HepG2 (cell line): ENCODE measurements around the gene SLC4A11. TPM values are rescaled to one million over a fixed set of nuclear protein-coding genes. Genes with fewer than 3 reads are reported as not detected.

Experiments used
- E2F2 ChIP-seq: sonication (generic); formaldehyde crosslinking; IDR thresholded peaks from 2 replicates; pipeline ENCODE4 v1.4.0; 2020; ENCODE audit warnings: missing genetic modification reagents, borderline replicate concordance
- ELF4 ChIP-seq: sonication (generic); formaldehyde crosslinking; IDR thresholded peaks from 2 replicates; pipeline ENCODE4 v1.5.0; 2020; ENCODE audit warnings: missing genetic modification reagents, mild to moderate bottlenecking, moderate library complexity, borderline replicate concordance
- KLF13 ChIP-seq: sonication (generic); formaldehyde crosslinking; IDR thresholded peaks from 2 replicates; pipeline ENCODE4 v1.4.0; 2020; ENCODE audit warnings: mild to moderate bottlenecking, missing genetic modification reagents
- MAFK ChIP-seq, 2 experiments: IDR thresholded peaks in 1 of 2; conservative IDR thresholded peaks in 1 of 2; 2 replicates each; pipeline ENCODE4 v1.6.1; 2011; ENCODE audit warnings: improper control_type of control experiment in 2 of 2, low read length in 2 of 2
- MEIS2 ChIP-seq: sonication (generic); formaldehyde crosslinking; IDR thresholded peaks from 2 replicates; pipeline ENCODE4 v1.9.0; 2021; ENCODE audit warnings: mild to moderate bottlenecking, missing genetic modification reagents
- PRMT3 ChIP-seq: sonication (generic); formaldehyde crosslinking; IDR thresholded peaks from 2 replicates; pipeline ENCODE4 v1.8.1; 2022; ENCODE audit warnings: low read depth, mild to moderate bottlenecking, moderate library complexity, missing genetic modification reagents, borderline replicate concordance
- RNF2 ChIP-seq: fragments of 450-650 bp; conservative IDR thresholded peaks from 2 replicates; pipeline ENCODE4 v1.6.1; 2016; ENCODE audit warnings: low read depth
- SATB2 ChIP-seq: sonication (generic); formaldehyde crosslinking; IDR thresholded peaks from 2 replicates; pipeline ENCODE4 v1.5.0; 2020; ENCODE audit warnings: missing genetic modification reagents
- SIX1 ChIP-seq: sonication (generic); formaldehyde crosslinking; IDR thresholded peaks from 2 replicates; pipeline ENCODE4 v1.4.0; 2020; ENCODE audit warnings: missing genetic modification reagents, borderline replicate concordance
- SMAD9 ChIP-seq: sonication (generic); formaldehyde crosslinking; IDR thresholded peaks from 2 replicates; pipeline ENCODE4 v1.5.1; 2020; ENCODE audit warnings: mild to moderate bottlenecking, missing genetic modification reagents
- TGIF2 ChIP-seq: IDR thresholded peaks from 2 replicates; pipeline ENCODE4 v1.6.1; 2016; ENCODE audit warnings: control low read depth, missing compliant biosample characterization
- ZBTB14 ChIP-seq: sonication (generic); formaldehyde crosslinking; IDR thresholded peaks from 2 replicates; pipeline ENCODE4 v1.4.0; 2020; ENCODE audit warnings: missing genetic modification reagents
- ZBTB8A ChIP-seq: sonication (generic); formaldehyde crosslinking; IDR thresholded peaks from 2 replicates; pipeline ENCODE4 v1.4.0; 2020; ENCODE audit warnings: mild to moderate bottlenecking, low read depth, missing genetic modification reagents, borderline replicate concordance
- ZNF230 ChIP-seq: sonication (generic); formaldehyde crosslinking; IDR thresholded peaks from 2 replicates; pipeline ENCODE4 v1.4.0; 2020; ENCODE audit warnings: mild to moderate bottlenecking, missing genetic modification reagents
- ZNF329 ChIP-seq: sonication (generic); formaldehyde crosslinking; IDR thresholded peaks from 2 replicates; pipeline ENCODE4 v1.9.0; 2021; ENCODE audit warnings: low read depth, mild to moderate bottlenecking, missing genetic modification reagents
- ZNF646 ChIP-seq: sonication (generic); formaldehyde crosslinking; IDR thresholded peaks from 2 replicates; pipeline ENCODE4 v1.9.0; 2021; ENCODE audit warnings: mild to moderate bottlenecking, missing genetic modification reagents
- ZNF7 ChIP-seq: IDR thresholded peaks from 2 replicates; pipeline ENCODE4 v1.6.1; 2016; ENCODE audit warnings: missing biosample characterization, missing genetic modification reagents
- ZNF704 ChIP-seq: sonication (generic); formaldehyde crosslinking; IDR thresholded peaks from 2 replicates; pipeline ENCODE4 v1.8.1; 2023; ENCODE audit warnings: mild to moderate bottlenecking, inconsistent platforms, moderate library complexity, missing genetic modification reagents, borderline replicate concordance
- polyA plus RNA-seq, 8 experiments: library from polyadenylated mRNA; depleted of rRNA in 3 of 8; stranded (reverse) in 7 of 8; unstranded in 1 of 8; fragments of >200 nt; fragmentation: Illumina TruSeq in 4 of 8; extraction: Trizol in 4 of 8; gene quantifications; 2 replicates each; pipeline versions ENCODE4 v1.2.1 to v1.2.3, GENCODE V29; 2011 to 2016; ENCODE audit warnings: low read depth in 4 of 8, missing spikeins in 1 of 8, mixed read lengths in 1 of 8; ENCODE audit not compliant: insufficient read depth in 1 of 8
- total RNA-seq, 5 experiments: library from RNA; depleted of rRNA; stranded (reverse); fragments of >200 nt; fragmentation: Illumina TruSeq; extraction: Trizol; gene quantifications; 2 replicates each; pipeline ENCODE4 v1.2.3, GENCODE V29; 2016; ENCODE audit warnings: low read depth in 1 of 5

Gene SLC4A11
- total and polyA plus RNA-seq, 2 of the 13 experiments (the other 11 are each of a cell fraction or from before 2014, with no cell fraction given): 3.9 to 27.0 TPM

GRCh38 chr20:3222635-3223600 lies 16.1 kb downstream of the SLC4A11 start (continued):
- peak; percentile 82 for TF ChIP-seq E2F2 (CRISPR knock-in tag)
- TF ChIP-seq ELF4 (CRISPR knock-in tag): peak; percentile 91; the same call in 1 of the 2 replicates
- no peak for TF ChIP-seq SMAD9
- TF ChIP-seq TGIF2 (CRISPR knock-in tag): peak; percentile 99
- peak; percentile 98; the same call in 1 of the 2 replicates for TF ChIP-seq ZNF230 (CRISPR knock-in tag)
- no peak for TF ChIP-seq ZNF7
- no peak for TF ChIP-seq KLF13 (CRISPR knock-in tag)
- TF ChIP-seq RNF2: no peak
- no peak for TF ChIP-seq ZBTB14 (CRISPR knock-in tag)
- TF ChIP-seq ZBTB8A (CRISPR knock-in tag): peak; percentile 44; the same call in 1 of the 2 replicates
- peak; percentile 77; the same call in 1 of the 2 replicates for TF ChIP-seq SIX1 (CRISPR knock-in tag)
- TF ChIP-seq PRMT3: no peak; the same call in 1 of the 2 replicates
- TF ChIP-seq ZNF646: peak; percentile 41; the same call in 1 of the 2 replicates
- no peak; the same call in 1 of the 2 replicates for TF ChIP-seq ZNF704
- peak; percentile 77; the same call in 1 of the 2 replicates for TF ChIP-seq ZNF329 (CRISPR knock-in tag)
- TF ChIP-seq MEIS2: peak; percentile 98
- TF ChIP-seq SATB2 (CRISPR knock-in tag): 0 out of 2 replicates have a peak, but pooled peaks have one; percentile 21
- TF ChIP-seq MAFK (conservative IDR thresholded peaks at IDR 0.05 in 1 of 2, IDR thresholded peaks at IDR 0.05 in 1 of 2; ENCODE audit: low read length in 2 of 2): 0 out of 4 replicates have a peak, but pooled peaks of 1 of the 2 experiments have one; percentile 7
